ENCODE data around the gene SEMA5A.

GRCh38 chr5:9361835-9362234 lies 184.0 kb downstream of the SEMA5A start:
- no peak for TF ChIP-seq YY1 (IDR thresholded peaks at IDR 0.05; ENCODE audit: insufficient read depth, insufficient read length)
- no peak for TF ChIP-seq ZNF274 (IDR thresholded peaks at IDR 0.05; ENCODE audit: low read depth, low read length)
- no peak for TF ChIP-seq SUZ12 (IDR thresholded peaks at IDR 0.05; ENCODE audit: extremely low read depth, insufficient read depth, insufficient read length)

Measured in NT2/D1 (cell line).